Astrocyte (in vitro differentiated cells and primary cell): ENCODE results near the gene MRFAP1.

Source experiments
- CTCF ChIP-seq: IDR thresholded peaks from 2 replicates; pipeline ENCODE4 v1.5.1; 2011; ENCODE audit warnings: low read depth, mild to moderate bottlenecking, inconsistent platforms, low read length, moderate library complexity; ENCODE audit not compliant: insufficient read depth
- EZH2 ChIP-seq: IDR thresholded peaks from 2 replicates; pipeline ENCODE4 v1.6.1; 2012; ENCODE audit warnings: mild to moderate bottlenecking, low read length, inconsistent platforms; ENCODE audit not compliant: insufficient read depth

- TF ChIP-seq CTCF = no peak
- TF ChIP-seq EZH2 = no peak
These were observed 34.9 kb upstream of the MRFAP1 start for GRCh38 chr4:6605605-6606004.
